NCI-H146 treated with DMSO at 0.1 percent for 48 hours (cell line): ENCODE measurements around the gene SLC35B4.
"Not testable (repeated sequence)": the region's sequence is repeated elsewhere in the genome, so short reads cannot be mapped to it uniquely, and the experiment has no call there.

Experiments
- DNase-seq: peaks from one replicate; lab custom pipeline; 2025; ENCODE audit not compliant: unreplicated experiment; lab: John Stamatoyannopoulos, UW

The SLC35B4 gene

DNA sequence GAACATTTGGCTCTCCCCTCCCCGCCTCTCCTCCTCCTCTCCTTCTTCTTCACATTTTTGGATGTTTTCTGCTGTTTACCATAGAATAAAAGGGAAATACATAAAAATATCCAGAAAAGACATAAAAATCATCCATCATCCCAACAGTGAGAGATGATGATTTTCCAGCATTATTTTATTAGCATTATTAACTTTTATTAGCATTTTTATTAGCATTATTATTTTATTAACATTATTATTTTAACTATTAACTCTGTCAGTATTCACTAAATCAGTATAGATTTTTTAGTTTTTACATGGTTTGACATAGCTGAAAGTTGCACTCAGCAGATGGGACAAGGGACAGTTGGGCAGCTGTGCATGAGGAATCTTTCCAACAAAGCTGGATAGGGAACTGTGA is 16.2 kb upstream of the SLC35B4 start:
- DNase-seq, result no peak

DNA sequence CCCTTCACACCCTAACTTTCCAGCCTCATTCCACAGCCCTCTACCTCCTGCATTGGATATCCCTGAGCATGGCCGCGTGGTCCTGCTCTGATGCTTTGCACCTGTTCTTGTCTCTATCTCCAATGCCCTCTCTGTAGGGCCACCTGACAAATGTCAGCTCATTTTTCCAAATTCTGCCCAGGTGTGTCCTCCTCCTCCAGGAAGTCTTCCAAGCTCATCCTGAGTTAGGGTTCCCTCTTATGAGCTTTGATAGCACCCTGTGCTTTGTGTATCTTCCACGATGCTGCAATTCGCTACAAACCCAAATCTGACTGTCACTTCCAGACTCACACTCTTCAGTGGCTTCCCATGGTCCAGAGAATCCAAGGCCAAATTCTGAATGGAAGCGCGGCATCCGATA is 14.7 kb upstream of the SLC35B4 start:
- DNase-seq, result no peak

DNA sequence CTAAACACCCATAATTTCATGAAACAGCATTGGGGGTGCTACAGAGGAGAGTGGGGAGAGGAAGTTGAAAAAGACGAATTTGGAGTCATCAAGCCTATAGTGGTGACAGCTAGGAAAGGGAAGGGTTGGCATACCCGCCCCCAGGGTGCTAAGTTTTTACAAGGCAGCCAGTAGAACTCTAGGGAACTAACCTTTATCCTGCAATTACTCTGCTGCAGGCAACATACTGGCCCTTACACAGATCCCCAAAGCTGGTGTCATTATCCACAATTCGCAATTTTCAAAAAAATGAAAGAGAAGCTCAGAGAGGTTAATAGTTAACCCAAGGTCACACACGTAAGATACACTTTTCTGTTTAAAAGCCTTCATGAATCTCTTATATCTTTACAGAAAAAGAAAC is 14.2 kb upstream of the SLC35B4 start:
- DNase-seq, result no peak

DNA sequence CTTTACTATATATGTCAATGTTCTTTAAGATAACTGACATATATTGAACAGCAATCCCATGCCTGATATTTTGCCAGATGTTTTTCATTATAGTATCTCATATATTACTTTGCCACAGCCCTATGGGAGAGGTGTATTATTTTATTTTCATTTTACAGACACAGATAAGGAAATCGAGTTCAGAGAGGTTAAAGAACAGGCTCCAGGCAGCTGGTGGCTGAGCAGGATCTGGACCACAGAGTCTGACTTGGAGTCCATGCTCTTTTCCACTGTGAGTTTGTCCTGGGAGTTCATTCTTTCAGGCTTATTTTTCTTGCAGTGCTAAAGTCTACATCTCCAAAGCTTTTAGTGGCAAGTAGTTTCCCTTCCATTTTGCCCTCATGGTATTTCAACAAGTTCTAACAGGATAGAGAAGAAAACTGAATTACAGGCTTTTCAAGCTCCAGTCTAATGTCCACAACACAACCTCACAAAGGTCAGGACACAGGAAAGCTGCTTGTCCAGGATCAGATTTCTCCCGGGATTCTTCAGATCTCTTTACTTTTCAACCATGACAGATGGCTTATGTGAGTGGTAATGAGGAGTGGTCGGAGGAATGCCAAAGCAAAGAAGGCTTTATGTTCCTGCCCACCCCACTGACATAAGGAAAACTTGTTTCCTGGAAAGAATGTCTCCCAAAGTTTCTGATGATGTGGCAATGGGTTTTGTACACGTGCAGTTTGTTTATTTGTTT is 13.1 kb upstream of the SLC35B4 start:
- no peak for DNase-seq

DNA sequence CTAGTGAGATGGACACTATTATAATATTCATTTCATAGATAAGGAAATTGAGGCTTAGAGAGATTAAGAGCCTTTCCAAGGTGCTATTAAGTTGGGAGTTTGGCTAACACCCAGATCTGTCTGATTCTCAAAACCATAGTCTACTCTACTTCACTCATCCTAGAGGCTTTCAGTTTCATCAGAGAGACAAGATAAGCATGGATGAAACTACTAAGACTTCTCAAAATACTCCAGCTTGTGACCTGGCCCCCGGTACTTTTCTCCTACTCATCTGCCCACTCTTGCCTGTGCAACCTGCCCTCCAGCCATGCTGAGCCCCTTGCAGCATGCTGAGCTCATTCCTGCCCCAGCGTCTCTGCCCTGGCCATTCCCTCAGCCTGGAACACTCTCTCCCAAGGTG is 12.2 kb upstream of the SLC35B4 start:
- DNase-seq, result no peak

DNA sequence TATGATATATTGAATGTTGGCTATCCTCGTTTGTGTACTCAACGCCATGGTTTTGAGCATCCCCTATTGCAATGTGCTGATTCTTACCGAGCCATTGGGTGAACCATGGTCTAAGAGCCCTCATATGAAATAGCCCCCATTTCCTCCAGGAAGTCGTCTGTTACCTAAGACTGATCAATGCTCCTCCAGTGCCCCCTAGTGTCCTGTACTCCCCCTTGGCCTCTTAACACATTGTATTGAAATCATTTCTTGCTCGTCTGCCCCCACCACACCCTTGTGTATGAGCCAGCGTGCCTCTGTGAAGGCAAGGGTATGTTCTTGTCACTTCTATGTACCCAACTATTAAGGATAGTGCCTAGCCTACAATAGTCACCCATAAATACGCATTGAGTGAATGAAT is 11.2 kb upstream of the SLC35B4 start:
- DNase-seq, result peak; percentile 4

DNA sequence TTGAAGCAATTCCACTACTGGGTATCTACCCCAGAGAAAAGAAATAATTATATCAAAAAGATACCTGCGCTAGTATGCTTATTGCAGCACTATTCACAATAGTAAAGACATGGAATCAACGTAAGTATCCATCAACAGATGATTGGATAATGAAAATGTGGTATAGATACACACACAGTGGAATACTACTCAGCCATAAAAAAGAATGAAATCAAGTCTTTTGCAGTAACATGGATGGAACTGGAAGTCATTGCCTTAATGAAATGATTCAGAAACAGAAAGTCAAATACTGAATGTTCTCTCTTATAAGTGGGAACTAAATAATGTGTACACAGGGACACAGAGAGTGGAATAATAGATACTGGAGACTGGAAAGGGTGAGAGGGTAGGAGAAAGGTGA is 7.4 kb upstream of the SLC35B4 start:
- no peak for DNase-seq

DNA sequence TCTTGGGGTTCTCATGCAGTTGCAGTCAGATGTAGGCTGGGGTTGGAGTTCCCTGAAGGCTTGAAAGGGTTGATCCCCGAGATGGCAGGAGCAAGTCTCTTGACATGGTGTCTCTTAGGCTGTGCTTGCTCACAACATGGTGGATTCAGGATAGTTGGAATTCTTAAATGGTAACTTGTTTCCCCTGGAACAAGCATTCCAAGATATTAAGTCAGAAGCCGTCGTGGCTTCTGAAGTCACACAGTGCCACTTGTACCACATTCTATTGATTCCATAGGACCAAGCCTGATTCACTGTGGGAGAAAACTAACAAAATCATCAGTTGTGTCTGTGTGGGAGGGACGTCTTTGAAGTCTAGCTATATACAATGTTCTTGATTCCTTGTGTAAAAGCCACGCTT is 3.5 kb upstream of the SLC35B4 start:
- no peak for DNase-seq

DNA sequence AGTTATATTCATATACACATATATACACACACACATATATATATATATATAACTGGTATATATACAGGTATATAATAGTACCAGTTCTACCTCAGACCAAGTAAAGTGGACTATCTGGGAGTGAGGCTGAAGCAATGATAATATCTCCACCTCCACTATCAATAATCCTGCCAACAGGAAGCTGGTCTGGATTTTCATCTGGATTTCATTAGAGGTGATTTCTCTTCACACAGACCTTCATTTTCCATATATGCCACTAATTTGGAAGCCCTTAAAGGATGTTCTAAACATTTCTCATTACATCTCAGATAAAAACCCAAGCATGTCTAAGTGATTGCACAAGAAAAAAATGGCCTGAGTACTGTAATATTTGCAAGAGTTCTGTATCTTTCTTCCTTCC is 1.7 kb upstream of the SLC35B4 start:
- DNase-seq, result no peak

DNA sequence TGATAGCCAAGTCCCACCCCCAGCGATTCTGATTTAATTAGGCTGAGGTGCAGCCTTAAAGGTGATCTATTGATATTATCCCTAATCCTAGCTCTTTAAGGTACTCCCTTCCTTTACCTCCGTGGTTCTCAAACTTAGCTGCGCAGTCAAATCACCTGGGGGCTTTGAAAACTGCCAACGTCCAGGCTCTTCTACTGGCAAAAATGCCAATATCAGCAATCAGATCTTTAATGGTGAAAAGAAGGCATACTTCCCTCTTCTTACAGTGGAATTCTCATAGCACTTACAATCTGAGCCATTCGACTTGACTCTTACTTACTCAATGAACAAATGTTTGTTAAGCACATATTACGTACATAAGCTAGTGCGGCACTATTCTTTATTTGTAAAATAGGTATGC is 704 bp upstream of the SLC35B4 start:
- no peak for DNase-seq

DNA sequence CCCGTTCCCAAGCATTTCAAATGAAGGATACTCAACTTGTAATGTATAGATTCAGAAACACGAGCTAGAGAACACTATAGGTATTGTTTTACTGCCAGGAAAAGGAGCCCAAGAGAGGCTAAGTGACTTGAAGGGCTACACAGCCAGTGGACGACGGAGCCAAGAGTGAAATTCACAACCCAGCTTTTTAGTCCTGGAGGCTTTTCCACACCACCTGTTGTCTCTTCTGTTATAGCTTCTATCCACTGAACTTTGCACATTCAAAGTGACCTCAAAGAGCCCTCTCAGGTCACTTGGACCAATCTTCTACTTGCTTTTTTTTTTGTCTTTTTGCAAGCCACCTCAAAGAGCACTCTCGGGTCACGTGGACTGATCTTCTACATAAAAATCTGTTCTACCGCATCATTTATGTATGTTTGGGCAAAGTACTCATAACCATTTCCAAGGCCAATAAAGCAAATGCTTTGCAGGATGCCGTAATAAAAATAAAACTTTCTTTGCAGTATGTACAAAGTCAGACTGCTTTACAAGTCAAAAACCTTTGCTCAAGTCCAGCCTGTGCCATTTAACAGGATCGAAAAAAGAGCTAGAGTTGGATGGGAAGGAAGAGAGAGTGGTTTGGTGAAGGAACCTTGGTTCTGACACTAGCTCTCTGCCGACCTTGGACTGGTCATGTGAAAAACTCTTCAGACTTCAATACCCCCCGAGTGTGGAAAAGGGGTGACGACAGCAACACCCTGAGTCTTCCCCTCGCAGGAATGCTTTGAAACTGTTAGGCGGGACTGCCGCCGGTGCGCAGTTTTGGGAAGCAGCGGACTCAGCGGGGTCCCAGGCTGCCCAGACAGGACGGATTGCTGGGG is 821 bp downstream of the SLC35B4 start:
- no peak for DNase-seq

DNA sequence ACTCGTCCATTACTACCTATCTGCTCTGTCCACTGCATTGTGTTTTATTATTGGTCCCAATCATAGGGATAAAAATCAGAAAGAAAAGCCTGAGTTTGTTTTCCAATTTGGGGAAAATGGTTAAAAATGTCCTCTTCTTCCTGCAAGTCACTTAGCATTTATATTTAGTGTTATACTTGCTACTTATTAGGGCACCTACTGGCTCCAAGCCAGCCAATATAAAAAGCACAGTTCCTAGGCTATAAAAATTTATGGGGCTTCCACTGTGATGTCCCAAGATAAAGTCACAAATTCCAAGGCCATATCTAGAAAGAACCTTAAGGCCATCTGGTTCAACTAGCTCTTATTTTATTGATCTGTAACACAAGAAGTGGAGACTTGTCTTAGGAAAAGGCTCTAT is 3.2 kb downstream of the SLC35B4 start:
- DNase-seq, result no peak

DNA sequence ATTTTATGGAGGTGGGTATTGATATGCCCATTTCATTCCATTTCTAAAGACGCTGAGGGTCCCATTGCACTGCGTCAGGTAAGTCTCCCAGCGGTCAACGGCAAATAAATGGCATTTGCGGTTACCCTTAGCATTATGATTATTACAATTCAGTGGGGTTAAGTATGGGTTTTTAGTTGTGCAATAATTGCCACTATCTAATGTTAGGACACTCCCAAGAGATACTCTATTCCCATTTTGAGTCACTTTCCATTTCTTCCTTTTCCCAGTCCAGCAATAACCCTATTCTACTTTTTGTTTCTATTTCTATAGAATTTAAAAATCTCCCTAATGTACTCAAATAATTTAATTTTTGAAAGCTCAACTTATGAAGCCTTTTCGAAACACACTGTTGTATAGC is 4.0 kb downstream of the SLC35B4 start:
- DNase-seq, result no peak

DNA sequence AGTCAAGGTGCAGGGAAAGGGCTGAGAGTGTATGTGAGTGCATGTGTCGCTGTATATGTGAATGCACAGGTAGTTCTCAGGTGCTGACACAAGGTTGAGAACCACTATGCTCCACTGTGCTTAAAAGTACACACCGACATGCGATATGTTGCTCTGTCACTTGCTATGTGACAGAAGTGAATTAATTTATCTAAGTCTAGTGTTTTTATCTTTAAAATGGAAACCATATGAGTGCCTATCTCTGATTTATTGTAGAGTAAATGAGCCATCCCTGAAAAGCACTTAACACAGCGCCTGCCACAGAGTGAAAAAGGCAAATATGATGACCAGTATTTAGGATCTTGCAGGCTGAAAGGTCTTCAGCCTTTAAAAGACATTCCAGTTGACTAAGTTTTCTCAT is 4.9 kb downstream of the SLC35B4 start:
- no peak for DNase-seq

DNA sequence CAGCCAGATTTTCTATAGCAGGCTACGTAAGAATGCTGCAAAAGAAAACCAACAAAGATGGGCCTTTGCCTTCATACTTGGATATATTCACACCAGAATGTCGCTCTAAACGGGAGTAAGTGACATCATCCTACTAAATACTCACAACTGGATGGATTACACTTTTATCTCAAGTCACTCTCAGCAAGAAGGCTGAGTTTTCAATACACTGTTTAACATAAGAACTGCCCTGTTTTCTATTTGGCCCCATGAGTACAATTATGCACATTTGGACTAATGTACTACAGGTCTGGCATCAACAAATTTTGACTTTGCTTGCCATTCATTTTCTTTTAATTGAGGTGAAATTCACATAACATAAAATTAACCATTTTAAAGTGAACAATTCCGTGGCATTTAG is 8.2 kb downstream of the SLC35B4 start:
- no peak for DNase-seq

DNA sequence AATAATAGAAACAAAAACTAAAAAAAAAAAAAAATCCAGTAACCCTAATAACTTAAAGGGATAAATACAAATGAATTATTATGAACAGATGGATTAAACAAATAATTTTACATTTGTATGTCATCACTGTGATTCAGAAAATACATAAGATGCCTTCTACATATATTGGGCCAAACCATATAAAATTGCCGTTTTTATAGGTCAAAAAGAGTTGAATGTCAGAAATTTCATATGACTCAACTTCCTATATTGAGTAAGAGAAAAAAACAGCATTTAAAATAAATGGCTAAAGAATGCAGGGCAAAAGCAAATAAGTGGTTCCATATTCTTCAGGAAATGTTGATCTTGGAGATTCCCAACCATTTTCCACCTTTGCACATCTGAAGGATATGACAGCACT is 9.4 kb downstream of the SLC35B4 start:
- DNase-seq, result no peak

DNA sequence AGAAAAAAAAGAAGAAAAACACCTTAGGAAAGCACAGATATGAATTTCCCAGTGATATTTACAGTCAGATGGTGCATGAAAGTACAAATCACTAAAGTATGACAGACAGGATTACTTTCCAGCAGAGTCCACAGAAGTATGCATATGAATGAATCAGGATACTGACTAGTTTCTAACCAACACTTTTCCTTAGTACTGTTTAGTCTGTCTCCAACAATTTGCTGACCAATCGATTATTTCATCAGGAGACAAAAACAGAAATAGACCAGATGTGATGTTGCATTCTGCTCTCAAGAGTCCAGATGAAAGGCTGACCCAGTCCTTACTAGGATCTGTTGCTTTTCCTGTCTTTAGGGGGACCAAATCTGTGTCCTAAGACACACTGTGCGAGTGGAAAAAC is 14.6 kb downstream of the SLC35B4 start:
- DNase-seq, result no peak

DNA sequence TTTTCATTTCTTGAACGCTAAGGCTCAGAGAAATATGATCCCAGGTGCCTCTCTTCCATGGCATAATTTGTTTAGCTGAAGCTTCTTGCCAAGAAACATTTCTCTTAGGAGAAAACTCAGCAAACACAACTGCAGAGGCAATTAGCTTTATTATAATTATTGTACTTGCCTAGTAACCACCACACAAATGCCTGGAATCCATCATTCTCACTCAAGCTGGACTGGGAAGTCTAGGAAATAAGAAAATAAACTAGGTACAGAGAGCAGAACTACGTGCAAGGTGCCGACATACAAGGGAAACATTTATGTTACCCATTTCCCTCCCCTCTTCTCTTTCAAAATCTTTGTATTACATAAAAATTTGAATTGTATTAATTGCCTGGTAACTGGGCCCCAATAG is 15.1 kb downstream of the SLC35B4 start:
- no peak for DNase-seq

DNA sequence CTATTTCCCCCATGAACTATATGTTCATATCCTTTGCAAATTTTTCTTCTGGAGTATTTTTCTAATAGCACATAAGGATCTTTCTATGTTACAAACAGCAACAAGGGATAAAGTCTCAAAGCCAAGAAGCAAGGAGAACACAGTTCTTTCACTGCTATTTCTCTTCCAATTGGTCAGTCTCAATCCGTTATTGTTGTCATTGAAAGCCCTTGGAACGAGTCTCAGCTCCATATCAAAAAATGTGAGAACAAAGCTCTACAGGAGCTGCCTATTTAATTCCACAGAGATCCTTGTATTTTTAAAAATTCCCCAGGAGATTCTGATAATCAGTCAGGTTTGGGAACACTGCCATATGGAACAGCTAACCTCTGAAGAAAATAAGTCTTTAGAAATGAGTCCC is 15.7 kb downstream of the SLC35B4 start:
- DNase-seq, result no peak

DNA sequence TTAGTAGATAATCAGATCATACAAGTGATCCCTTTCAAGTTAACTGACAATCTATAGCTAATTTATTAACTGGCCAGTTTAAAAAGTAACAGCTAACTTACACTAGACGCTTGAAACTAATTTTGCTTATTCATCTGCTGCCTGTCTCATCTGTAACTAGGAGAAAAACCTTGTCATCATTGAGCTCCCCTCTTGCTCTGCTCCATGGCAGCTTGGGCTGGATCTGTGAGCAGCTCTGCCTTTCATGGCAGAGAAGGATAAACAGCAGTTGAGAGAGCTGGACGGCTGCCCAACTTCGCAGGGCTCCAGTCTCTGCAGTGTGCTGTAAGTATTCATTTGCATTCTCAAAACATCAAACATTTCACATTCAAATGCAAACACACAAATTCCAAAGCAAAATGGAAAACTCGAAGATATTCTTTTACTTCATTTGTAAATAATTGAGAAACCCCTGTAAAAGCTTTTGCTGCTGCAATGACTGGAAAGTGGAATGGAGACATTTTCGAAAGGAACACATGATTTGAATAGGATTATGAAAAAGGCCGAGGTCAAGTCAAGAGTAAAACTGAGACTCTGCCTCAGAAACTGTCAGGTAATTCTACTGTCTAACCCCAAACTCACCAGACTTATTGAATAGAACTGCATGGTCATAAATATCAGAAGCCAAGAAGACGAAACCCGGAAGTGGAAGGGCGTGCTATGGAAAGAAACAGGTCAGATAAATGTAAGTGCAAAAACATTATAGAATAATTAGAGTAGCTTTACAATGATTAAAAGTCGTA is 17.6 kb downstream of the SLC35B4 start:
- DNase-seq, result no peak

DNA sequence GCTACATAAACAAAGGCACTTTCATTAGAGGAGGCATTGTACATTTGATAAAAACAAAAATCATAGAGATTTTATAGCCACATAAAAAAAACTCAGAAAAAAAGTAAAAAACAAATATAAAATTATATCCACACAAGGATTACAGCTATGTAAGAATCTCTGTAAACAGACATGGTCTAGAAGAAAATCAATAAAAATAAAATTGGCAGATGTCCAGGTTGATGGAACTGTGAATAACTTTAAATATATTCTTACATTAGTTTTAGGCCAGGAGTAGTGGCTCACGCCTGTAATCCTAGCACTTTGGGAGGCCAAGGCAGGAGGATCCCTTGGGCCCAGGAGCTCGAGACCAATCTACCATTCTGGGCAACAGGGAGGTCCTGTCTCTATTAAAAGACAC is 19.2 kb downstream of the SLC35B4 start:
- no peak for DNase-seq

DNA sequence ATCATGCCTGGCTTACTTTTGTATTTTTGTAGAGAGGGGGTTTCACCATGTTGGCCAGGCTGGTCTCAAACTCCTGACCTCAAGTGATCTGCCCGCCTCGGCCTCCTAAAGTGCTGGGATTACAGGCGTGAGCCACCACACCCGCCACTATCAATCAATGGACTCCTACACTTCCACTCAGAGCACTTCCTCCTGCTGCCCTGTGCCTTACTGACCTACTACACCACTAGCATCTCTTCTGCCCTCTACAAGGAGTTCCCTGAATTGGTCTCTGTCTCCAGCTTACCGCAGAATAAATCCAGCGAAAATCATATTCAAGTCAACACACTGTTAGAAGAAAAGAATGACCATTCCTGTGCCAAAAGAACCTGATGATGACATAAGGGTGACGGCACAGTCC is 20.7 kb downstream of the SLC35B4 start:
- not testable (repeated sequence) for DNase-seq
